Measurements from ENCODE around the gene EYA2.
A peak's percentile ranks its signal among the peaks of the same experiment; 100 is the strongest.

Gene EYA2

GRCh38 chr20:46946796-46947195, 52.2 kb downstream of the EYA2 start:
- no peak for DNase-seq (ENCODE audit: low read depth)
- TF ChIP-seq MYC (IDR thresholded peaks at IDR 0.05; ENCODE audit: low read depth, low read length) (no peak), CTCF (IDR thresholded peaks at IDR 0.05; ENCODE audit: low read depth, low read length) (no peak), MAX (IDR thresholded peaks at IDR 0.05; ENCODE audit: low read depth, low read length) (no peak), POLR2A (IDR thresholded peaks at IDR 0.05; ENCODE audit: extremely low read depth, insufficient read length) (no peak)
- no peak overlapping the region for H3K4me3 ChIP-seq (ENCODE audit: low read depth, low read length)

- no peak for TF ChIP-seq MAX (IDR thresholded peaks at IDR 0.05; ENCODE audit: low read depth, low read length)
- TF ChIP-seq CTCF (IDR thresholded peaks at IDR 0.05; ENCODE audit: low read depth, low read length), result no peak
- TF ChIP-seq MYC (IDR thresholded peaks at IDR 0.05; ENCODE audit: low read depth, low read length), result no peak
- TF ChIP-seq POLR2A (IDR thresholded peaks at IDR 0.05; ENCODE audit: extremely low read depth, insufficient read length), result no peak
- DNase-seq (ENCODE audit: low read depth), result no peak
- H3K4me3 ChIP-seq (ENCODE audit: low read depth, low read length), result no peak overlapping the region
Measured at GRCh38 chr20:46948081-46948480, 53.4 kb downstream of the EYA2 start.

- TF ChIP-seq CTCF (IDR thresholded peaks at IDR 0.05; ENCODE audit: low read depth, low read length) (no peak), MYC (IDR thresholded peaks at IDR 0.05; ENCODE audit: low read depth, low read length) (no peak), MAX (IDR thresholded peaks at IDR 0.05; ENCODE audit: low read depth, low read length) (no peak), POLR2A (IDR thresholded peaks at IDR 0.05; ENCODE audit: extremely low read depth, insufficient read length) (no peak)
- H3K4me3 ChIP-seq (ENCODE audit: low read depth, low read length), result no peak overlapping the region
- DNase-seq (ENCODE audit: low read depth), result no peak
Measured at GRCh38 chr20:46951405-46951804, 56.8 kb downstream of the EYA2 start.

- DNase-seq (ENCODE audit: low read depth), result no peak
- no peak overlapping the region for H3K4me3 ChIP-seq (ENCODE audit: low read depth, low read length)
- TF ChIP-seq MYC (IDR thresholded peaks at IDR 0.05; ENCODE audit: low read depth, low read length) (no peak), POLR2A (IDR thresholded peaks at IDR 0.05; ENCODE audit: extremely low read depth, insufficient read length) (no peak)
Measured at GRCh38 chr20:46951840-46952497, 57.3 kb downstream of the EYA2 start.

- H3K4me3 ChIP-seq (ENCODE audit: low read depth, low read length), result no peak overlapping the region
- TF ChIP-seq CTCF (IDR thresholded peaks at IDR 0.05; ENCODE audit: low read depth, low read length) (no peak), POLR2A (IDR thresholded peaks at IDR 0.05; ENCODE audit: extremely low read depth, insufficient read length) (no peak), MYC (IDR thresholded peaks at IDR 0.05; ENCODE audit: low read depth, low read length) (no peak), MAX (IDR thresholded peaks at IDR 0.05; ENCODE audit: low read depth, low read length) (no peak)
- no peak for DNase-seq (ENCODE audit: low read depth)
Measured at GRCh38 chr20:46953596-46953995, 59.0 kb downstream of the EYA2 start.

- H3K4me3 ChIP-seq (ENCODE audit: low read depth, low read length), result no peak overlapping the region
- peak; percentile 35 for DNase-seq (ENCODE audit: low read depth)
- TF ChIP-seq CTCF (IDR thresholded peaks at IDR 0.05; ENCODE audit: low read depth, low read length) (no peak), POLR2A (IDR thresholded peaks at IDR 0.05; ENCODE audit: extremely low read depth, insufficient read length) (no peak), MYC (IDR thresholded peaks at IDR 0.05; ENCODE audit: low read depth, low read length) (no peak), MAX (IDR thresholded peaks at IDR 0.05; ENCODE audit: low read depth, low read length) (no peak)
Measured at GRCh38 chr20:46954490-46955038, 59.9 kb downstream of the EYA2 start.

All from NB4 (cell line).